ENCODE measurements around the gene TCF12. TPM values are rescaled to one million over a fixed set of nuclear protein-coding genes. Genes with fewer than 3 reads are reported as not detected.

TCF12 gene
- total RNA-seq: 38.9 and 59.4 TPM in 2 replicates

DNA sequence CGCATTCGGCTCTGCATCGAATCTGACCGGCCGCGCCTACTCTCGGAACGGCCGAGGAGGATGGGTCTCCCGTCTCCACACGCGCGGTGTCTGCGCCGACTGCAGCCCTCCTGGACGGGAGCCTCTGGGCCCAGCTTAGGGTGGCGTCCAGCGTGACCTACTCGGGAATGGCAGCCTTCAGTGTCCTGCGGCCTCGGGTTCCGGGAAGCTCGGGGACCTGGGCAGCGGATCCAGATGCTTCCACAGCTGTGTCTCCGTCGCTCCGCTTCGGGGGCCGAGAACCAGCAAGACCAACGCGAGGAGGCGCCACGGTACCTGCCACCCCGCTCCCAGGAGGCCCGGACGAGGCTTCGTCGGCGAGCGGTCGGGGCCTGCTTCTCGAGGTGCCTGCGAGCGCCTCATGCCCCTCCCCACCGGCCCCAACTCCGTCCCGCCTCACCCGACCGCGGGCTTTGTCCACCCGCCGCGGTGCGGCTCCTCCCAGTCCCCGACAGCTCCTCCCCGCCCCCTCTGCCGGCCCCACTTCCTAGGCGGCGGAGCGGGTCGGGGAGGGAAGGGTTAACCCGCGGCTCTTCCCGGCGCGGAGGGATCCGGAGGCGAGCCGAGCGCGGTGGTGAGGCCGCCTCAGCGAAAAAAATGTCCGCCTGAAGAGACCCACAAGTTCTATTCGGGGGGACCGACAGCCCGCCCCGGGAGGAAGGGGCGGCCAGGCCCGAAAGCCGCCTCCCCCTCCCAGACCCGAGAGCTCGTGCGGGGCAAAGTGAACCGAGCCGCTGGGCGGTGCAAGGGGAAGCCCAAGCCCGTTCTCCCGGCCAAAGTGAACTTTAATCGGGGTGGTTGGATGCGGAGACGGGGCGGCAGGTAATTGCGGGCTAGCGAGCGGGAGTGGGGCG is at the start of gene TCF12:
Gene TCF12, plus strand, starts transcription at position 599 of the 893 bp plus-strand sequence. CDS start 1,270 bp downstream, outside the sequence.

Other genes starting within 250 kb of the TCF12 start
- gene ZNF280D, start 185.1 kb upstream of the TCF12 start, total RNA-seq: 25.5 and 26.4 TPM in 2 replicates